D721Med (cell line): ENCODE data around the gene CX3CL1.
"Not testable (repeated sequence)": the region's sequence is repeated elsewhere in the genome, so short reads cannot be mapped to it uniquely, and the experiment has no call there.

Experiments
- DNase-seq: peaks from one replicate; pipeline ENCODE4 v3.0.0; 2011; ENCODE audit warnings: low spot score; ENCODE audit not compliant: insufficient read length
- FAIRE-seq: peaks from 2 replicates; lab custom pipeline; 2011; peaks lifted over from hg19 to GRCh38; lab: Jason Lieb, UNC
- TF ChIP-seq, protein P1 (sequence below): IDR thresholded peaks from 2 replicates; pipeline ENCODE4 v1.5.1; 2012; ENCODE audit warnings: mild to moderate bottlenecking, control low read depth; ENCODE audit not compliant: insufficient read depth; ENCODE audit errors: missing control alignments

CX3CL1 gene

DNA sequence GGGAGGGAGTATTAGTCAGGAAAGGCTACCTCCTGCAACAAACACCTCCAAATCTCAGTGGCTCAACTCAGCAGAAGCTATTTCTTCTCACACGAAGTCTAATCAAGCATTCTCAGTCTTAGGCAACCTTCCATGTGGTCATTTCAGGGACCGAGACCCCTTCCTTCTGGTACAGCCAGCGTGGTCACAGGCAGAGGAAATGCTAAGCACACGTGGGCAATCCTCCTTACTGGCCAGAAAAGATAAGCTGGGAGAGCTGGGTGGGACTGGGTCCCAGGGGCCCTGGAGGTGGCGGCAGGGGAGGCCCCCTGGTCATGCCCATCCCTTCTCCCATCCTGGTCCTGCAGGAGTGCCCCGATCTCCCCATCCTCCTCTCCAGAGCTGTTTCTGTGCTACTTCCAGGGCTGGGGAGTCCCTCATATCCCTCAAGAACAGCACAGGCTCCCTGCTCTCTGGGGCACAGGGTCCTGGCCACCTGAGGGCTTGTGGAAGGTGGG is 5.7 kb upstream of the CX3CL1 start:
- FAIRE-seq (no peak), DNase-seq (no peak)
- TF ChIP-seq, protein P1, sequence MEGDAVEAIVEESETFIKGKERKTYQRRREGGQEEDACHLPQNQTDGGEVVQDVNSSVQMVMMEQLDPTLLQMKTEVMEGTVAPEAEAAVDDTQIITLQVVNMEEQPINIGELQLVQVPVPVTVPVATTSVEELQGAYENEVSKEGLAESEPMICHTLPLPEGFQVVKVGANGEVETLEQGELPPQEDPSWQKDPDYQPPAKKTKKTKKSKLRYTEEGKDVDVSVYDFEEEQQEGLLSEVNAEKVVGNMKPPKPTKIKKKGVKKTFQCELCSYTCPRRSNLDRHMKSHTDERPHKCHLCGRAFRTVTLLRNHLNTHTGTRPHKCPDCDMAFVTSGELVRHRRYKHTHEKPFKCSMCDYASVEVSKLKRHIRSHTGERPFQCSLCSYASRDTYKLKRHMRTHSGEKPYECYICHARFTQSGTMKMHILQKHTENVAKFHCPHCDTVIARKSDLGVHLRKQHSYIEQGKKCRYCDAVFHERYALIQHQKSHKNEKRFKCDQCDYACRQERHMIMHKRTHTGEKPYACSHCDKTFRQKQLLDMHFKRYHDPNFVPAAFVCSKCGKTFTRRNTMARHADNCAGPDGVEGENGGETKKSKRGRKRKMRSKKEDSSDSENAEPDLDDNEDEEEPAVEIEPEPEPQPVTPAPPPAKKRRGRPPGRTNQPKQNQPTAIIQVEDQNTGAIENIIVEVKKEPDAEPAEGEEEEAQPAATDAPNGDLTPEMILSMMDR: no peak

DNA sequence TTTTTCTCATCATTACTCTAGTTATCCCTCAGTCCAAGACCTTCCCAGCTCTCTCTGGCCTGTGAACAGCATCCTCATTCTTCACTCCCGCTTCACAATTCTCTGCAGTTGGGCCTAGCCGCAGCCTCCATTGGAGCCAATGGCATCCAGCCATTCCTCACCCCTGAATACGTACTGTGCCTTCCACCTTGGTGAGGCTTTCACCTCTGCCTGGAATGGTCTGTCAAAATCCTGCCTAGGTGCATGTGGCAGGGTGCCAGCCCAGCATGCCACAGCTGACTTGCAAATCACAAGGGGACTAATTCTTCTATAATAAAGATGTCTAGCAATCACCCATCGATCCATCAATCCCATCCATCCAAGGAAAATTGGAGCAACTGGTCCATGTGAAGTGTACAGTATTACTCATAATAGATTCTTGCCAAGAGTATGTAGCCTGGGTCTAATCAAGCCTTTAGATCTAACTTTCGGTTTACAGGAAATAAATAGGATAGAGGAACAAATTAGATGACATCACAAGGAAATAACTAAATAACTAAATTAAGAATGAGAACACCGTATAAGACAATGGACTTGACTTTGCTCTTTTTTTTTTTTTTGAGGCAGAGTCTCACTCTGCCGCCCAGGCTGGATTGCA is 5.1 kb upstream of the CX3CL1 start:
- TF ChIP-seq, protein P1: no peak
- FAIRE-seq (no peak), DNase-seq (no peak)

DNA sequence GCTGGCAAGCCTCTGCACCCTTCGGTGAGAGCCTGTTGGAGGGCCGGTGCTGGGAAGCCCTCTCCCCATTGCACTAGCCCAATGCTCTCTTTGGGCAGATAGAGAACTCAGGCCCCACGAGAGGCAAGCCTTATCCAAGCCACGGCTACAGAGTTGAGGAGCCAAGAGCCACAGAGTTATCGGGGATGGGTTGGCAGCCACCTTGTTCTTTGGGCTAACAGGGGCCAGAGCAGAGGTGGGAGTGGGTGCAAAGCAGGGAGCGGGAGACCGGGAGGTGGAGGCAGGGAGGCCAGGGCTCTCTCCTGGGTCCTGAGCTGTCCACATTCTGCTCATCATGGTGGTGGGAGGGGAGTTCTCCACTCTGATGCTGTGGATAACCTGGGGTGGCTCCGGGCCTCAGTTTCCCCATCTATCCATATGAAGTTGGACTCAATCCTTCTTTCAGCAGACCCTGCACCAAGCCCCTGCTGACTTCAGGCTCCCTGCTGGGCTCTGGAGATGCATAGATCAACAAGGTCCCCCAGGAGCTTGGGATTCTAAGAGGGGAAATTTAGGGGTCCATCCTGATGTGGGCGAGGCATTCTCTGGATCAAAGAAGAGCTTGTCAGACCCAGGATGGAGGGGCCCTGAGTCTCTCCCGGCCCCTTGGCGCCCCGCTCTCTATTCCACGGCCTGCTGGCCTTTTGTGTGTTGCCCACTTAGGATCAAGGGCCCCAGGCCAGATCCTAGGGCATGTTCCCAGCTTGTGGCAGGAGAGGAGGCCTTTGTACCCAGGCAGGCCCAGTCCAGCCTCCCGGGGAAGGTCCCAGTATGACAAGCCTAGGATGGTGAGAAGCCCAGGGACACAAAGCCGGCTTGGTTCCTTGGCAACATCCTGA is 557 bp upstream of the CX3CL1 start:
- no peak for DNase-seq
- TF ChIP-seq, protein P1: no peak
- no peak for FAIRE-seq

DNA sequence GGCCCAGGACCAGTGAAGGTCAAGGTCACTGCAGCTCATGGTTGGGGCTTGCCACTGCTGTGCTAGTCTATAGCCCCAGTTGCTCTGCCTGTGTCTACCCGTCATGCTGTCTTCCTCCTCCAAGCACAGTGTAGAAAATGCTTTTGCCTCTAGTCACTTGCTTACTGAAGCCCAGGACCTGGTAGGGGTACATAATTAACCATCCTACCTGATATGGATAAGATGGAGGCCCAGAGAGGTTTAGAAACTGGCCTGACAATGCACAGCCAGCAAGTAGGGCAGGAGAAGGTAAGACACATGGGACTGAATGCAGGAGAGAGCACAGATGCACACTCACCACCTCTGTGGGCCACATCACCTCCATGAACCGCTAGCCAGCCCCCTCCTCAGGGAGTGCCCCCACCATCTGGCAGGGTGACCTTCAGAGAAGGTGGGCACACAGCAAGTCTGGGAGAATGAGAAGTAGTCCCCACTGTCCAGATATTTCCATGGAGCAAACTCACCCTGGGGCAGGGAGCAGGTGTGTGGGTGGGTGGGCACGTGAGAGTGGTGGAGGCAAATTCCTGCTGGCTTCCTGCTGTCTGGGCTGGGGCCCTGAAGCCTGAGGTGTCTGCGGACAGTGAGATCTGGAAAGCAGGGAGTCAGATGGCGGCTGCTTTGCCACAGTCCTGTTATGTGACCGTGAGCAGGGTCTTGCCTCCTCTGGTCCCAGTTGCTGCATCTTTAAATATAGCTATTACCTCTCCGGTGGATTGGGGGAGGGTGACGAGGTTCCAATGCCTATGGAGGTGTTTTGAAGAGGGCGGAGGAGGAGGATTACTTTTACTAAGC is 1.0 kb downstream of the CX3CL1 start:
- FAIRE-seq (no peak), DNase-seq (no peak)
- TF ChIP-seq, protein P1: no peak

DNA sequence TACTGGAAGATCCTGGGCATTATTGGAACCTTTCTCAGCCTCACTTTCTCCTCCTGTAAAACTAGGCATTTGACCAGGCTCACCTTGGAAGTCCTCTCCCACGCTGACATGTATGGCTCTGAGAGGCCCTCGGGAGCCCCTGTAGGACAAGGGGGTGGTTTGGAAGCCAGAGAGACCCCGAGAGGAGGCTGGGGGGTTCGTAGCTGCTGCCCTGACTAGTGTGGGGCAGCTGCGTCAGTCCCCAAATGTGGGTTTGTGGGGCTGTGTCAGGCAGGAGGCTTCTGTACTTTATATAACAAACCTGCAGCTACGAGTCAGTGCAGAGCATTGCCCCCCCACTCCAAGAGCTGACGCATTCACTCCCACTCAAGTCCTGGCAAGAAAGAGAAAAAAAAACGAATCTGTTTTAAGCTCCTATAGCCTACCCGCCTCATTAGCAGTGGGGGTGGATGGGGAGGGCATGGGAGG is 1.8 kb downstream of the CX3CL1 start:
- no peak for DNase-seq
- no peak for FAIRE-seq
- TF ChIP-seq, protein P1: no peak

DNA sequence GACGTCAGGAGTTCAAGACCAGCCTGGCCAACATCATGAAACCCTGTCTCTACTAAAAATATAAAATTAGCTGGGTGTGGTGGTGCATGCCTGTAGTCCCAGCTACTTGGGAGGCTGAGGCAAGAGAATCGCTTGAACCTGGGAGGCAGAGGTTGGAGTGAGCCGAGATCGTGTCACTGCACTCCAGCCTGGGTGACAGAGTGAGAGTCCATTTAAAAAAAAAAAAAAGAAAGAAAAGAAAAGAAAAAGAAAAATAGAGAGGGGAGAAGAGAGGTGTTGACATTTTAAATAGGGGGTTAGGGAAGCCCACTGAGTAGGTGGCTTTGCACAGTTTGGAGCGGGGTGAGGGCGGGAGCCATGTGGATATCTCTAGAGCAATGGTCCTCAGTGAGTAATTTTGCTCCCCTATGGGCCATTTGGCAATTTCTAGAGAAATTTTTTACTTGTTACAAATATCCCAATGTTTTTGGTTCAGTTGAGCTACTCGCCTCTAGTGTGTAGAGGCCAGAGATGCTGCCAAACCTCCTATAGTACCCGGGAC is 2.7 kb downstream of the CX3CL1 start:
- FAIRE-seq, DNase-seq: not testable (repeated sequence)
